Mesenchymal stem cell (in vitro differentiated cells and primary cell): ENCODE data around the gene TSC22D1.
A peak's percentile ranks its signal among the peaks of the same experiment; 100 is the strongest.

ENCODE experiments used
- DNase-seq: peaks from one replicate; pipeline ENCODE4 v3.0.0-alpha.2; 2013
- H2AFZ ChIP-seq: one replicate; pipeline ENCODE4 v1.6.1; 2013; ENCODE audit warnings: low read depth, mild to moderate bottlenecking, control low read depth, inconsistent platforms, low read length, moderate library complexity
- H2AK5ac ChIP-seq: 2 replicates; pipeline ENCODE4 v1.6.1; 2013; ENCODE audit warnings: low read length, moderate library complexity, mild to moderate bottlenecking, inconsistent platforms; ENCODE audit not compliant: severe bottlenecking
- H2BK120ac ChIP-seq: one replicate; pipeline ENCODE4 v1.6.1; 2013; ENCODE audit warnings: low read depth, mild to moderate bottlenecking, inconsistent platforms, low read length, moderate library complexity
- H2BK12ac ChIP-seq, 2 experiments: one replicate each; pipeline ENCODE4 v1.6.1; 2013; ENCODE audit warnings: inconsistent platforms in 2 of 2, low read length in 2 of 2, mild to moderate bottlenecking in 2 of 2, moderate library complexity in 2 of 2, control low read depth in 1 of 2
- H2BK15ac ChIP-seq: one replicate; pipeline ENCODE4 v1.6.1; 2013; ENCODE audit warnings: mild to moderate bottlenecking, low read depth, inconsistent platforms; ENCODE audit not compliant: poor library complexity, severe bottlenecking
- H2BK5ac ChIP-seq: 2 replicates; pipeline ENCODE4 v1.6.1; 2013; ENCODE audit warnings: low read depth, mild to moderate bottlenecking, low read length, control low read depth, inconsistent platforms; ENCODE audit not compliant: poor library complexity, severe bottlenecking
- H3K14ac ChIP-seq, 2 experiments: one replicate each; pipeline ENCODE4 v1.6.1; 2013; ENCODE audit warnings: inconsistent platforms in 2 of 2, low read length in 2 of 2, control low read depth in 1 of 2, mild to moderate bottlenecking in 1 of 2, moderate library complexity in 1 of 2
- H3K18ac ChIP-seq, 2 experiments: one replicate each; pipeline ENCODE4 v1.6.1; 2013; ENCODE audit warnings: inconsistent platforms in 2 of 2, low read length in 2 of 2, control low read depth in 1 of 2, low read depth in 1 of 2, mild to moderate bottlenecking in 1 of 2
- H3K23ac ChIP-seq, 2 experiments: one replicate each; pipeline ENCODE4 v1.6.1; 2013; ENCODE audit warnings: inconsistent platforms in 2 of 2, low read length in 2 of 2, mild to moderate bottlenecking in 2 of 2, moderate library complexity in 2 of 2, control low read depth in 1 of 2
- H3K27ac ChIP-seq: 2 replicates; pipeline ENCODE4 v1.5.1; 2013; ENCODE audit warnings: mild to moderate bottlenecking, moderate library complexity, low read length, control low read depth, inconsistent platforms; ENCODE audit not compliant: poor library complexity, severe bottlenecking
- H3K27me3 ChIP-seq, 2 experiments: 2 replicates each; pipeline versions ENCODE4 v1.6.1 to v1.7.0; 2013; ENCODE audit warnings: low read length in 2 of 2, mild to moderate bottlenecking in 2 of 2, moderate library complexity in 2 of 2, control low read depth in 1 of 2, inconsistent platforms in 1 of 2; ENCODE audit not compliant: control insufficient read depth in 1 of 2, insufficient read depth in 1 of 2
- H3K36me3 ChIP-seq, 2 experiments: 2 replicates each; pipeline versions ENCODE4 v1.6.1 to v1.7.0; 2013; ENCODE audit warnings: low read length in 2 of 2, control low read depth in 1 of 2, inconsistent platforms in 1 of 2, low read depth in 1 of 2, mild to moderate bottlenecking in 1 of 2; ENCODE audit not compliant: insufficient read depth in 2 of 2, control insufficient read depth in 1 of 2
- H3K4ac ChIP-seq, 2 experiments: one replicate each; pipeline ENCODE4 v1.6.1; 2013; ENCODE audit warnings: inconsistent platforms in 2 of 2, low read length in 2 of 2, mild to moderate bottlenecking in 2 of 2, moderate library complexity in 2 of 2, control low read depth in 1 of 2, low read depth in 1 of 2
- H3K4me1 ChIP-seq: 2 replicates; pipeline ENCODE4 v1.6.1; 2013; ENCODE audit warnings: low read depth, low read length, control low read depth; ENCODE audit not compliant: control insufficient read depth, insufficient read depth
- H3K4me2 ChIP-seq: 2 replicates; pipeline ENCODE4 v1.6.1; 2013; ENCODE audit warnings: low read length, mild to moderate bottlenecking, inconsistent platforms; ENCODE audit not compliant: poor library complexity, severe bottlenecking
- H3K4me3 ChIP-seq, 2 experiments: 2 replicates each; pipeline versions ENCODE4 v1.5.1 to v1.7.0; 2013; ENCODE audit warnings: low read length in 2 of 2, mild to moderate bottlenecking in 2 of 2, control low read depth in 1 of 2, low read depth in 1 of 2; ENCODE audit not compliant: insufficient read depth in 1 of 2
- H3K79me1 ChIP-seq: replicated peaks from 2 replicates; pipeline ENCODE4 v1.6.1; 2013; ENCODE audit warnings: mild to moderate bottlenecking, control low read depth, low read length, inconsistent platforms; ENCODE audit not compliant: poor library complexity, severe bottlenecking
- H3K9ac ChIP-seq: 2 replicates; pipeline ENCODE4 v1.7.0; 2013; ENCODE audit warnings: mild to moderate bottlenecking, low read length, moderate library complexity
- H3K9me3 ChIP-seq: 2 replicates; pipeline ENCODE4 v1.7.0; 2013; ENCODE audit warnings: mild to moderate bottlenecking, low read length; ENCODE audit not compliant: control insufficient read depth
- H4K8ac ChIP-seq: one replicate; pipeline ENCODE4 v1.6.1; 2013; ENCODE audit warnings: inconsistent platforms, mild to moderate bottlenecking, low read length, moderate library complexity
- H4K91ac ChIP-seq: one replicate; pipeline ENCODE4 v1.6.1; 2013; ENCODE audit warnings: mild to moderate bottlenecking, low read length, inconsistent platforms
- WGBS: methylation state at CpG from one replicate; pipeline ENCODE4 v1.1.7; 2013; ENCODE audit warnings: mixed read lengths; 5-methylcytosine and 5-hydroxymethylcytosine counted together

Gene TSC22D1

DNA sequence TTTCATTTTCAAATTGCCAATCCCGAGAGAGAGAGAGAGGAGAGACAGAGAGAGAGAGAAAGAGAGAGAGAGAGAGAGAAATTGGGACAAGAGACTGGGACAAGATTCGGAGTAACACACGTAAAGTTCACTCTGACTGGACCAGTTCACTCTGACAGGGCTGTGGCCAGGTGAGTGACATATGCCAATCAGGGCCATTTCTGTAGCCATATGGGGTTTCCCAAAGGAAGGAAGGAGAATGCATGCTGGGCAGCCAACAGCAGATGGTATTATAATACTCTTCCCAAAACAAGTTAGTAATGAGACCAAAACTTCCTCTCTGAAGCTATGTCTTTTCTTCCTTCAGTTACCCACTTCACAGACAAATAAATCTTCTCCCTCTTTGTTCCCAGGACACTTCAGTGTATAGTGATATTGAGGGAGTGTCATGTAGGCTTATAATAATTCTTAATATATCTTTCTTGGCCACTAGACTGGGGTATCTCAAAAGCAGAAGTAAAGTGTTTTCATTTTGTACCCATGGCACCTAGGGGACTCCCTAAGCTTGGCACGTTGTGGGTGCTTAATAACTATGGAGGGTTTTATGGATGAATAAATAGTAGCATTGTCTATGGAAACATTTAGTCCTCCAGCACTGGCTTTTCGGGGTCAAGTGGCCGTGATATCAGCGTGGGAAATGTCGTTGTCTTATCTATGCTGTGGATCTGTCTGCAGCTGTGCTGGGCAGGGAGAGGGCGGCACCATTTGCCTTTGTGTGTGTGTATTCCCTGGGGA is 150.9 kb downstream of the TSC22D1 start:
- Histone ChIP-seq H3K23ac (no peak overlapping the region), H3K4me1 (peaks cover 5% of the 10 kb centered on the region), H2BK5ac (no peak overlapping the region), H2AK5ac (no peak overlapping the region), H3K36me3 (peaks cover 3 to 10% of the 10 kb centered on the region in 2 experiments), H2BK12ac (peak overlapping the region in 1 of 2 experiments; percentile 21), H4K91ac (no peak overlapping the region), H3K4ac (no peak overlapping the region), H3K9me3 (peaks cover 8% of the 10 kb centered on the region), H3K4me2 (no peak overlapping the region), H2AFZ (no peak overlapping the region), H3K14ac (no peak overlapping the region), H4K8ac (no peak overlapping the region), H3K27ac (no peak overlapping the region), H3K9ac (no peak overlapping the region), H3K18ac (no peak overlapping the region), H3K27me3 (peaks cover 0 to 29% of the 10 kb centered on the region in 2 experiments), H3K4me3 (no peak overlapping the region), H2BK15ac (no peak overlapping the region), H3K79me1 (no peaks in the 10 kb centered on the region), H2BK120ac (no peak overlapping the region)
- WGBS = 67% methylated on average over 8 of the region's 9 CpGs
- peak; percentile 63 for DNase-seq

DNA sequence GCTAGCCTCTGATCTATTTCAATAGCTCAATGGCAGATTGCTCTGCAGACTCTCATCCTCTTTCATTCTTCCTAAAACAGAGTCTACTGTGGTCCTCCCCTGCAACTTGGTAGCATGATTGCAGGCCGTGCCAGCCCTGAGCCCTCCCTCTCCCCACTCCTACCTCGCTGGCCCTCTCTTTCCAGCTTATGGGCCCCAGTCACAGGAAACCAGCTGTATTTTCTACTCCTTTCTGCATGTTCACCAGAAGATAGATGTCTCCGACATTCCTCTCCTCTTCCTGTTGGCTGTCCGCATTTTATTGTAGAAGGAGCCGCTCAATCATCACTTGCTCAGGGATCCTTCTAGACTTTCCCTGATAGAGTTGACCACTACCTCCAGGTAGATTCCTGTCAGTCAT is 152.3 kb downstream of the TSC22D1 start:
- Histone ChIP-seq H3K23ac (no peak overlapping the region), H2BK120ac (no peak overlapping the region), H3K4ac (no peak overlapping the region), H4K91ac (no peak overlapping the region), H2AFZ (no peak overlapping the region), H2BK5ac (no peak overlapping the region), H3K9ac (no peak overlapping the region), H3K36me3 (peaks cover 3 to 8% of the 10 kb centered on the region in 2 experiments), H2AK5ac (no peak overlapping the region), H3K4me1 (peaks cover 5% of the 10 kb centered on the region), H3K18ac (no peak overlapping the region), H4K8ac (no peak overlapping the region), H3K14ac (no peak overlapping the region), H2BK12ac (no peak overlapping the region), H3K79me1 (no peaks in the 10 kb centered on the region), H2BK15ac (no peak overlapping the region), H3K4me2 (no peak overlapping the region), H3K9me3 (peaks cover 8% of the 10 kb centered on the region), H3K27ac (no peak overlapping the region), H3K27me3 (peaks cover 0 to 29% of the 10 kb centered on the region in 2 experiments), H3K4me3 (no peak overlapping the region)
- WGBS = 93% methylated on average over 5 of the region's 5 CpGs
- no peak for DNase-seq

DNA sequence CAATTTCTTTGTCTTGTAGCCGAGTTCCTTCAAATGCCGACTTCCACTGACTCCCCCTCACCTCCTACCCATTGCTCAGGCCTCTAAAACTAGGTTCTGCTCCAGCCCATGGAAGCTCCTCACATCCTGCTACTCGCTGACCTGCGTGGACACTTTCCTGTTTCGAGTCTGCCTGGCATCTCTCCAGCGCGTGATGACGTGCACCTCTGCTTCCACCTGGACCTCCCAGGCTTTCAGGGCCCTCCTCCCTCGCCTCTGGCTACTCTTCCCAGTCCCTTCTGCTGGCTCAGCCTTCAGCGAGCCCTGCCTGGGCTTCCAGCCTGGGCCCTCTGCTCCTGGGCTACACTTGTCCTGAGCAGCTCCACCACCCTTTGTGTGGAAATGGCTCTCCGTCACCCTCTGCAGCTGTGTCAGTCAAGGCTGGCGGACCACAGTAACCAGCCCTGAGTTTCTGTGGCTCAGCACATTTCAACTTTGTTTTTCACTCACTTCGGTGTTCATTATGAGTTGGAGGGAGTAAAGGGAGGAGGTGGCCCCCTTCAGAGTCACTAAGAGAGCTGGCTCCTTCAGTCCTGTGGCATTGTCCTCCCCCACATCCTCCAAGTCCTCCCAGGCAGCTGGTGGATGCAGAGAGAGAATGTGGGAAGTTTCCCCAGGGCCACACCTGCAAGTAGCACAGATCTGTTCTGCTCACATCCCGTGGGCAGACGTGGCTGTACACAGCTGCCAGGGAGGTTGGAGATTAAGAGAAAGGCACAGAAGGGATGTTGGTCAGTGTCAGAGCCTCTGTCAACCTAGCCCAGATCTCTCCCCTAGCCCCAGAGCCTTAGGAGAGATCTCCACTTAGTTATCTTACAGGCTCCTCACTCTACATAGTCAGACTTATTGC is 153.1 kb downstream of the TSC22D1 start:
- Histone ChIP-seq H3K27ac (no peak overlapping the region), H4K91ac (no peak overlapping the region), H3K79me1 (no peaks in the 10 kb centered on the region), H3K23ac (no peak overlapping the region), H3K4ac (no peak overlapping the region), H3K18ac (peak overlapping the region in 1 of 2 experiments; percentile 35), H4K8ac (no peak overlapping the region), H2BK12ac (peak overlapping the region in 1 of 2 experiments; percentile 18), H3K9ac (no peak overlapping the region), H3K36me3 (peaks cover 3 to 7% of the 10 kb centered on the region in 2 experiments), H3K4me2 (no peak overlapping the region), H3K4me3 (no peak overlapping the region), H2AK5ac (no peak overlapping the region), H2BK120ac (no peak overlapping the region), H3K4me1 (peaks cover 6% of the 10 kb centered on the region), H2BK5ac (no peak overlapping the region), H3K27me3 (peaks cover 0 to 29% of the 10 kb centered on the region in 2 experiments), H2BK15ac (peak overlapping the region; percentile 60), H3K14ac (peak overlapping the region in 1 of 2 experiments; percentile 64), H2AFZ (no peak overlapping the region), H3K9me3 (peaks cover 8% of the 10 kb centered on the region)
- WGBS = 90% methylated on average over 15 of the region's 15 CpGs
- no peak for DNase-seq
